Panc1 (cell line): ENCODE results near the gene CD72. TPM values are rescaled to one million over a fixed set of nuclear protein-coding genes. Genes with fewer than 3 reads are reported as not detected.

Experiments
- ATAC-seq: fragments of 200-7000 bp; cut with Tn5 transposase; 2 replicates; pipeline ENCODE4 v1.9.1; 2020; ENCODE audit warnings: mild to moderate bottlenecking, moderate library complexity
- Bru-seq: library from RNA; stranded (reverse); fragments of 400-500 nt; gene quantifications from one replicate; lab custom pipeline; 2021; lab: Mats Ljungman, UMichigan
- BruChase-seq, 2 experiments: library from RNA; stranded (reverse); fragments of 400-500 nt; gene quantifications; one replicate each; lab custom pipeline; 2021; lab: Mats Ljungman, UMichigan
- BruUV-seq: library from RNA; stranded (reverse); fragments of 400-500 nt; replicated peaks from 2 replicates; lab custom pipeline; 2021; lab: Mats Ljungman, UMichigan
- CTCF ChIA-PET: fragments of 300-600 bp; sonication (Branson Sonifier 250); formaldehyde crosslinking; loops from one replicate; lab custom pipeline; 2022; ENCODE audit warnings: antibody characterized with exemption; lab: Charles Lee
- POLR2A ChIA-PET: fragments of 300-600 bp; sonication (Branson Sonifier 250); formaldehyde crosslinking; loops from one replicate; lab custom pipeline; 2022; ENCODE audit warnings: antibody characterized with exemption; lab: Charles Lee
- DNase-seq: peaks from one replicate; pipeline ENCODE4 v3.0.0-alpha.2; 2010; ENCODE audit warnings: low read depth, low spot score
- H3K27ac ChIP-seq: 2 replicates; pipeline ENCODE4 v1.5.1; 2011; ENCODE audit warnings: mild to moderate bottlenecking, low read length, inconsistent platforms
- H3K27me3 ChIP-seq: fragments of 200-500 bp; sonication (Bioruptor generic); 2 replicates; pipeline ENCODE4 v1.6.0; 2014; ENCODE audit warnings: low read length, inconsistent platforms; ENCODE audit not compliant: control insufficient read depth, insufficient read depth
- H3K36me3 ChIP-seq: fragments of 200-500 bp; sonication (Bioruptor generic); 2 replicates; pipeline ENCODE4 v1.5.1; 2014; ENCODE audit warnings: inconsistent platforms, mild to moderate bottlenecking, low read length, moderate library complexity; ENCODE audit not compliant: control insufficient read depth, insufficient read depth
- H3K4me1 ChIP-seq: 2 replicates; pipeline ENCODE4 v1.5.1; 2011; ENCODE audit warnings: inconsistent platforms, mild to moderate bottlenecking, low read length, moderate library complexity; ENCODE audit not compliant: control insufficient read depth, insufficient read depth
- H3K4me3 ChIP-seq, 2 experiments: 2 replicates each; pipeline ENCODE4 v1.5.1; 2011 to 2012; ENCODE audit warnings: low read depth in 2 of 2, low read length in 2 of 2, mild to moderate bottlenecking in 2 of 2, inconsistent platforms in 1 of 2, moderate library complexity in 1 of 2
- H3K9me3 ChIP-seq: fragments of 200-500 bp; sonication (Bioruptor generic); 2 replicates; pipeline ENCODE4 v1.5.1; 2014; ENCODE audit warnings: low read depth, mild to moderate bottlenecking, inconsistent platforms, low read length, moderate library complexity; ENCODE audit not compliant: control insufficient read depth, insufficient read depth
- CTCF ChIP-seq: fragments of 450-650 bp; IDR thresholded peaks from 2 replicates; pipeline ENCODE4 v1.5.1; 2017; ENCODE audit warnings: mild to moderate bottlenecking
- POLR2AphosphoS5 ChIP-seq: IDR thresholded peaks from 2 replicates; pipeline ENCODE4 v1.6.1; 2012; ENCODE audit warnings: mild to moderate bottlenecking, low read depth, low read length, moderate library complexity
- REST ChIP-seq, 2 experiments: IDR thresholded peaks; 2 replicates each; pipeline ENCODE4 v1.6.1; 2011 to 2012; ENCODE audit warnings: low read depth in 2 of 2, control low read depth in 1 of 2, low read length in 1 of 2, mild to moderate bottlenecking in 1 of 2, moderate library complexity in 1 of 2; ENCODE audit not compliant: insufficient read depth in 1 of 2
- SIN3A ChIP-seq: IDR thresholded peaks from 2 replicates; pipeline ENCODE4 v1.6.1; 2012; ENCODE audit warnings: low read depth, mild to moderate bottlenecking, low read length, moderate library complexity, borderline replicate concordance; ENCODE audit not compliant: insufficient read depth
- TCF7L2 ChIP-seq: IDR thresholded peaks from 2 replicates; pipeline ENCODE4 v1.6.1; 2011; ENCODE audit warnings: mild to moderate bottlenecking, low read depth, low read length, inconsistent platforms
- in situ Hi-C: cut with HindIII; loops from 2 replicates; pipeline ENCODE4 v1.10.0; 2016; ENCODE audit warnings: low sequenced_read_pairs, low pct_unique_long_range_greater_than_20kb
- intact Hi-C: fragments of 100-400 bp; cut with micrococcal nuclease; formaldehyde crosslinking; loops from one replicate; pipeline ENCODE4 v1.10.0; 2022; ENCODE audit not compliant: unreplicated experiment
- long read RNA-seq: library from polyadenylated mRNA; unstranded; transcript quantifications from one replicate; pipeline ENCODE4 v2.0.0, GENCODE V29; 2021; ENCODE audit not compliant: unreplicated experiment
- polyA plus RNA-seq: library from polyadenylated mRNA; unstranded; fragments of >200 nt; gene quantifications from one replicate; pipeline ENCODE4 v1.2.1, GENCODE V29; 2012; ENCODE audit warnings: missing spikeins; ENCODE audit not compliant: insufficient read length
- total RNA-seq: library from RNA; stranded (reverse); gene quantifications from one replicate; pipeline ENCODE4 v1.2.1, GENCODE V29; 2021; ENCODE audit not compliant: unreplicated experiment

The CD72 gene
- total RNA-seq = 0.72 TPM
- polyA plus RNA-seq = 0.96 TPM
- percentile 22 among the genes with signal in this experiment for Bru-seq, nascent RNA
- BruChase-seq, experiment 1, labeled RNA remaining after a 2-hour chase = percentile 28 among the genes with signal in this experiment
- percentile 25 among the genes with signal in this experiment for BruChase-seq, experiment 2, labeled RNA remaining after a 6-hour chase
- long read RNA-seq, partial matches to known transcripts = 0 of 1 reads
- long read RNA-seq, other reads (novel, unspliced or antisense) = 1 of 1 reads

- no peak for TF ChIP-seq POLR2AphosphoS5
- TF ChIP-seq TCF7L2 = no peak
- TF ChIP-seq SIN3A = no peak
- no peak for TF ChIP-seq CTCF
- no peak for TF ChIP-seq REST (IDR thresholded peaks at IDR 0.05; ENCODE audit: insufficient read depth in 1 of 2, low read depth in 2 of 2, low read length in 1 of 2)
- H3K9me3 ChIP-seq = no peaks in the 10 kb centered on the region
- H3K27ac ChIP-seq = no peak within 1 kb of the TSS
- POLR2A ChIA-PET = no interaction called here
- no TSS peak for BruUV-seq
- intact Hi-C loops = no loop called here
- ATAC-seq (no peak), DNase-seq (no peak)
- no peaks in the 10 kb centered on the region for H3K36me3 ChIP-seq
- 0 out of 2 replicates have a peak, but pooled peaks cover 5% of the 10 kb centered on the region for H3K27me3 ChIP-seq
- H3K4me3 ChIP-seq = peak within 1 kb of the TSS; percentile 4 to 35; a peak in 3 of 4 replicates
- CTCF ChIA-PET = no interaction called here
- in situ Hi-C loops = no loop called here
- no peaks in the 10 kb centered on the region for H3K4me1 ChIP-seq
Observed at GRCh38 chr9:35618325-35618727, at the start of gene CD72. Gene CD72, minus strand, starts transcription at chr9:35618413. Its CDS starts 110 bp downstream, at chr9:35618303.

- in situ Hi-C loops = no loop called here
- TF ChIP-seq POLR2AphosphoS5 = no peak
- no peak for TF ChIP-seq TCF7L2
- TF ChIP-seq SIN3A = no peak
- no peak for TF ChIP-seq CTCF
- TF ChIP-seq REST (IDR thresholded peaks at IDR 0.05; ENCODE audit: insufficient read depth in 1 of 2, low read depth in 2 of 2, low read length in 1 of 2) = no peak
- POLR2A ChIA-PET = no interaction called here
- no peaks in the 10 kb centered on the region for H3K27me3 ChIP-seq
- H3K4me3 ChIP-seq = no peak overlapping the region
- BruUV-seq = no TSS peak
- intact Hi-C loops = no loop called here
- H3K9me3 ChIP-seq = no peaks in the 10 kb centered on the region
- no peaks in the 10 kb centered on the region for H3K36me3 ChIP-seq
- ATAC-seq = no peak
- no peak overlapping the region for H3K27ac ChIP-seq
- CTCF ChIA-PET = interaction anchor here (0.9 kb wide), 1 partner anchor 9 kb away, joined by 4 read pairs; no protein-coding TSS in a partner anchor
- DNase-seq = no peak
- peaks cover 24% of the 10 kb centered on the region for H3K4me1 ChIP-seq
Observed at GRCh38 chr9:35667939-35668338, 49.7 kb upstream of the CD72 start.
